Dedifferentiated amniotic fluid mesenchymal stem cell (primary cell): ENCODE measurements around the gene FBXO46.
"Not testable (repeated sequence)": the region's sequence is repeated elsewhere in the genome, so short reads cannot be mapped to it uniquely, and the experiment has no call there.

Experiments used
- DNase-seq: peaks from one replicate; pipeline ENCODE4 v3.0.0-alpha.2; 2016; ENCODE audit errors: extremely low spot score

Gene FBXO46

DNA sequence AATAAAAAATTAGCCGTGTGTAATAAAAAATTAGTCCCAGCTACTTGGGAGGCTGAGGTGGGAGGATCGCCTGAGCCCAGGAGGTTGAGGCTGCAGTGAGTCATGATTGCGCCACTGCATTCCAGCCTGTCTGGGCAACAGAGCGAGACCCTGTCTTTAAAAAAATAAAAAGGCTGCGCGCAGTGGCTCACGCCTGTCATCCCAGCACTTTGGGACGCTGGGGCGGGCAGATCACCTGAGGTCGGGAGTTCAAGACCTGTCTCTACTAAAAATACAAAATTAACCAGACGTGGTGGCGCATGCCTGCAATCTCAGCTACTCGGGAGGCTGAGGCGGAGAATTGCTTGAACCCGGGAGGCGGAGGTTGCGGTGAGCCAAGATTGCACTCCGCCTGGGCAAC lies 2.0 kb downstream of the FBXO46 start:
- not testable (repeated sequence) for DNase-seq

DNA sequence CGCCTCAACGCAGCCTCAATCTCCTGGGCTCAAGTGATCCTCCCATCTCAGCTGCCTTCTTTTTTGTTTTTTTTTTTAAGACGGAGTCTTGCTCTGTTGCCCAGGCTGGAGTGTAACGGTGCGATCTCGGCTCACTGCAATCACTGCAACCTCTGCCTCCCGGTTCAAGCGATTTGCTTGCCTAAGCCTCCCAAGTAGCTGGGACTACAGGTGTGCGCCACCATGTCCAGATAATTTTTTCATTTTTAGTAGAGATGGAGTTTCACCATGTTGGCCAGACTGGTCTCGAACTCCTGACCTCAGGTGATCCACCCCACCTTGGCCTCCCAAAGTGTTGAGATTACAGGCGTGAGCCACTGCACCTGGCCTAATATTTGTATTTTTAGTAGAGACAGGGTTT lies 10.6 kb downstream of the FBXO46 start:
- DNase-seq = not testable (repeated sequence)

DNA sequence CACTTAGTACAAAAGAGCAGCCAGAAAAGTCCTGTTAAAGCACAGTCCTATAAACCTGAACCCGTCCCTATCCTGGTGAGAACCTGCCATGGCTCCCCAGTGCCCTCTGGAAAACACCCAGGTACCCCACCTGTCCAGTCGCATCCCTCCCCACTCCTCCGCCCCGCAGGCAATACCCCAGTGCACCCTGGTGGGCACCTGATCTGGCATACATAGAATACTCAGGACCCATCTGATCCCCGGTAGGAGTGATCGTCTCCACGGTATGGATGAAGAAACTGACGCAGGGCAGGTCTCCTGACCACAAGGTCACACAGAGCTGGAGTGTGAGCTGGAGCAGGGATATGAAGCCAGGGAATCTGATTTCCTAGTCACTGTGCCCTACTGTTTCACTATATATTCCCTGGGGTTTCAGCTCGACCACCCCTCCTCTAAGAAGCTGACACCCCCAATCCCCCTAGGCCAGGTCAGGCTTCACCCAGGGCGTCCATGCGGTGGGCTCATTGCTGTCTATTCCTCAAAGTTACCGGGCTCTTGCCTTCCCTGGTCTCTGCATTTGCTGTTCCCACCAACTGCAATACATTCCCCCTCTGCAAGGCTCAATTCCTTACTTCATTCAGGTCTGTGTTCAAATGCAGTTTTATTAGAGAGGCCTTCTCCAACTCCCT lies 12.6 kb downstream of the FBXO46 start:
- no peak for DNase-seq

DNA sequence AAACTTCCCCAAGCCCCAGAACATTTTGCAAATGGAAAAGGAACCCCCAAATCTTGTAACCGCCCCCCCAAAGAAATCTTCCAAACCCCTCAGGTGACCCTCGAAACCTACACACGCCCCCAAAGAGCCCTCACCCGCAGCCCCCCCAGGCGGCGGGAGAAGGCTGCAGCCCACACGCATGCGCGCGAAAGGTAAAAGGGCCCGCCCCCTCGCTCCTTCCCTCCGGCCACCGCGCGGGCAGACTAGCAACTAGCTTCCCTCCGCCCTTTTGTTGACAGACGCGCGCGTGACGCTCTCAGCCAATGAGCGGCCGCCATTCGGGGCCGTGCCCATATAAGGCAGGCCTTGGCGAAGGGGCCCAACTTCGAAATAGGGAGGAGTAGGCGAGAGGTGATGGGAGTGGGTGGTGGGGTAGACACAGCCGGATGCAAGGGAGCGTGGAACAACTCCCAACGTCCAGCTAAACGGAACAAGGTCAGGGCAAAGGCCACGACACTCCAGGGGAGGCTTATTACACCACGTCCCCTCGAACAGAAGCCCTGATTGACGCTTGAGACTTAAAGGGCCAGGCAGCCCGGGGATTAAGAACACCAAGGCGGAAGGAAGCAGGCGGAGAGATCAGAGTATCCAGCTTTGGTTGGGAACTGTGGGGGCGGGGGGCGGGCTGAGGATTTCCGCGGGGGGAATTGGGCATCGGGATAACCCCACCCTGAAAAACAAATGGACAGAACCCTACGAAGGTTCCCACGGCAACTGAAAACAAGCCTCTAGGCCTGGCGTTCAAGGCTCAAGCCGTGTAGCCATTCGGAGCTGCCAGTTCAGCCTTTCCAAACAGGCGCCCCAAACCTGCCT lies 13.3 kb downstream of the FBXO46 start:
- peak; percentile 99 for DNase-seq

DNA sequence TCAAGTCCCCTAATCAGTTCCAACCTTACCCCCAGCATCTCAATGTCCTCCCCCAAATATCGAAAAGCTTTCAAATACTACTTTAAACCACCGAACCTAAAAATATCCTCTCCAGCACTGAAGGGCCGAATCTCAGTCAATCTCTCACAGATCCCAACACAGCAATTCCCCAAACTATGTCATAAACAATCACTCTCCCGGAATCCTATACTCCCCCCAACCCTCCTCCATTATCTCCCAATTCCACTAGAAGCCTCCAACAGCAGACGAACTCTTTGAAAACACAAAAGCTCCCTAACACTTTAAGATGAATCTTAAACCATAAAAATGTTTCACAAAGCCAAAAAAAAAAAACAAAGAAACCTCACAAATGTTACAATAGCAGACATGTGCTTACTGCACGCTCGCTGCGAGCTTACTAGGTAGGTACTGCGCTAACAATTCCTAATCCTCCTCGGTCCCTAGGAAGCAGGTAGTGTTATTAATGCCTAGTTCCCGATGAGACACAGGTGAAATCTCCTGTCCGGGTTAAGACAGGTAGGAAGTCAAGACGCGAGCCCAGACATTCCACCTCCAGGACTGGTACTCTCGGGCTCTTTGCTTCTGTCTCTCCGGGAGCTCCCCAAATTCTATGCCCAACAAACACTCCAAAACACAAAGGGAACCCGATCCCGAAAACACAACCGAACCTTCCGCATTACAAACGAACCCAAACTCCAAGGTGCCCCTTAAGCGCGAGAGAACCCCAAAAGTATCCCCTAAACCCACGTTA lies 14.2 kb downstream of the FBXO46 start:
- no peak for DNase-seq

DNA sequence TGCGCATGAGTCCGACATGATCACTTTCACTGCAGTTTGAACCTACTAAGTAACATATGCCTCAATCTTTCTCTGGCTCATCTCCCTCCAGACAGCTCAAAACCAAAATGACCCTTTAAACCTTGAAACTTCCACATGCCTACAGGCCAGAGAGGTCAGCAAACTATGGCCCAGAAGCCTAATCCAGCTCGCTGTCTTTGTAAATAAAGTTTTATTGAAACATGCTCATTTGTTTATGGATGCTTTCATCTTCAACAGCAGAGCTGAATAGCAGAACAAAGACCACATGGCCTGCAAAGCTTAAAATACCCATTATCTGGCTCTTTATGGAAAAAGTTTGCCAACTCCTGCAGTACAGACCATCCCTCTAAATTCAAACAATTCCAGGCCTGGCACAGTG lies 15.6 kb downstream of the FBXO46 start:
- no peak for DNase-seq

DNA sequence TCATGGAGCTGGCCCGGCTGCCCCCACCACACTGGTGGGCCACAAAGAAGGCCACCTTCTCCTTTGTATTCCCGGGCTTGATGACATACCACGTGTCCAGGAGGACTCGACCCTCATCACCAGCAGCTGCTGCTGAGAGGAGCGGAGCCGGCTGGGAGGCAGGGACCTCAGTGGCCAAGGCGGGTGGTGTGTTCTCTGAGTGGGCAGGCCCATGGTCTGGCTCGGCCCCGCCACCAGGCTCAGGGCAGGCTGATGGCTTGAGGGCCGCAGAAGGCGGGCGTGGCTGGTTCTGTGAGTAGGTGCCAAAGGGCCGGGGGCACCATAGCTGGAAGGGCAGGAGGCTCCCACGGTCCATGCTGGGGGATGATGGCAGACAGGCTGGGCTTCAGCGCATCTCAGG lies 17.6 kb downstream of the FBXO46 start:
- DNase-seq = no peak

DNA sequence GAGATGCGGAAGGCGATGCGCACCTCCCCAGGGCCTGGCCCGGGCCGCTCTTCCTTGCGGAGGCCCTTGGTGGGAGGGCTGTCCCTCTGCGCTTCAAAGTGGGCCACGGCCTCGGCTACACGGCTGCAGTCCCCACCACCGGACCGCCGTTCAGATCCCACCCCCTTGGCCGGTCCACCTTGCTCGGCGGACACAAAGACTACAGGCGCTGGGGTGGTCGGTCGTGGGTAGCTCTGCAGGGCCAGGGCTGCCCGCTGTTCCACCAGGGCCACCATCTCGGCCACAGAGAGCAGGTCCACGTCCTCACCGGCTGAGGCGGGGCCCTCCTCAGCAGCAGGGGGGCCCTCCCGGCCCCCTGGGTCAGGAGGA lies 18.0 kb downstream of the FBXO46 start:
- no peak for DNase-seq

DNA sequence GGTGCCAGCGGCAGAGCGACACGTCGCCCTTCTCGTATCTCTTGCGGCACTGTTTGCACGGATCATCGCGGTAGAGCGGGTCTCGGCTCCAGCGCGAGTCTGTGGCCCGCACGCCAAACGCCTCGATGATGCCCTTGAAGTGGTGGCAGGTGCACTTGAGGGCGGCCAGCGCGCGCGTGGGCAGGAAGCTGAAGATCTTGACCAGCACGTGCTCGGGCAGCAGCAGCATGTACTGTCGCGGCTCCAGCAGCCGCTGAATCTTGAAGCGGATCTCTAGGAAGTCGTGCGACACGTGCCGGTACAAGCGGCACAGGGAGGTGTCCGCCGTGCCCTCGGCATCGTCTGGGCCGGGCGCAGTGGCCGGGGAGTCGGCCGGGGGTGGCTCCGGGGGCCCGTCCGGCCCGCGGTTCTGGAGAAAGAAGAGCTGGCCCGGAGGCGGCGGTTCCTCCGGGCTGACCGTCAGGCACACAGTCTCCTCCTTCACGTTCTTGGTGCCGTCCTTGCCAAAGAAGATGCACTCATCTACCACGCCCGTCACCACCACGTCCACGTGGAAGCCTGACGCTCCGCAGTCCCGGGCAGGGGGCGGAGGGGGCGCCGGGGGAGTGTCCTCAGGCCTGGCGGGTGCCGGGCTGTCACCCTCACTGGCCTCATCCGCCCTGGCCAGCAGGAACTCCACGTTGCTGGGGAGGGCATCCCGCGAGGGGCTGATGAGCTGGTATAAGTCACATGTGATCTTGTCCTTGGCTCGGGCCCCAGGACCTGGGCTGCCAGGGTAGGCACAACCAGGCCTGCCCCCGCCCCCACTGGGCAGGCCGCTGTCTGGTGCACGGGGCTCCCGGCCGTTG lies 18.6 kb downstream of the FBXO46 start:
- no peak for DNase-seq

DNA sequence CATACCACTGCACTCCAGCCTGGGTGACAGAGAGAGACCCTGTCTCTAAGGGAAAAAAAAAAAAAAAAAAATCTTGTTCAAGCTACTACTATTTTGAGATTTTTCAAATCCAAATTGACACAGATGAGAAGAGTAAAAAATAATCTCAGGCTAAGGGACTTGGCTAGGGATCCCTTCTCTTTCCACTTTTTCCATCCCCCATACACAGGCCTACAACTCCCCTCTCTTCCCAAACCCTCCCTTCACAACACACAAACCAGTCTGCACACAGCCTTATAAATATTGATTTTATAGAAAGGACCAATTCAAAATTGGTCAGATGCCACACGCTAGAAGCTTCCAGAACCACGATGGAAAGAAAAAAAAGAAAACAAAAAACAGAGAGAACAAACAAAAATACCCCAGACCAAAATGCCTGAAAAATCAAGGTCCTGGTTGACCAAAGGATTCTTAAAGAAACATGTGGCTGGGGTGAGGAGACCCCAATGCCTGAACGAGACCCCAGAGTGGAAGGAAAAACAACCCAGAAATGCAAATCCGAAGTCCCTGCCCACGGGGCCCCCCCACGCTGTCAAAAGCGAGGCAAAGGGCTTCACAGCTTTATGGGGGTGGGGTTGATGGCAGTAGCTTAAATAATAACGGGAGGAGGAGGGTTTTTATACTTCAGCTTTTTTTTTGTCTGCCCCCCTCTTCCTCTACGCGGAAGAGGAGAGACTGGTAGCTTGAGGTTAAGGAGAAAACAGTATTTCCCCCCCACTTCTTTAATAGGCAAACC lies 20.2 kb downstream of the FBXO46 start:
- DNase-seq = no peak

DNA sequence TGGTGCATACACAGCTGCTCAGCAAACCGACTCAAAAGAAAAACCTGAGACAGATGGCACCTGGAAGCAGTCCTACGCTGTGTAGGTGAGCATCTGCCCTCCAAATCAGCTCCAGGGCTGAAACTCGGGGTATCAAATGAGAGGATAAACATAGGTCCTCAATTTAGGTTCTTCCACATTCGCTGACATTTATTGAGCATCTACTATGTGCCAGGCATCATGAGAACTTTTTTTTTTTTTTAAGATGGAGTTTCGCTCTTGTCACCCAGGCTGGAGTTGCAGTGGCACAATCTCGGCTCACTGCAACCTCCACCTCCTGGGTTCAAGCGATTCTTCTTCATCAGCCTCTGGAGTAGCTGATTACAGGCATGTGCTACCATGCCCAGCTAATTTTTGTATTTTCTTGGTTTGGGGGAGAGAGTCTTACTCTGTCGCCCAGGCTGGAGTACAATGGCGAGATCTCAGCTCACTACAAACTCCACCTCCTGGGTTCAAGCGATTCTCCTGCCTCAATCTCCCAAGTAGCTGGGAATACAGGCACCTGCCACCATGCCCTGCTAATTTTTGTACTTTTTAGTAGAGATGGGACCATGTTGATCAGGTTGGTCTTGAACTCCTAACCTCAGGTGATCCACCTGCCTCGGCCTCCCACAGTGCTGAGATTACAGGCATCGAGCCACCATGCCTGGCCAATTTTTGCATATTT lies 24.8 kb downstream of the FBXO46 start:
- no peak for DNase-seq

DNA sequence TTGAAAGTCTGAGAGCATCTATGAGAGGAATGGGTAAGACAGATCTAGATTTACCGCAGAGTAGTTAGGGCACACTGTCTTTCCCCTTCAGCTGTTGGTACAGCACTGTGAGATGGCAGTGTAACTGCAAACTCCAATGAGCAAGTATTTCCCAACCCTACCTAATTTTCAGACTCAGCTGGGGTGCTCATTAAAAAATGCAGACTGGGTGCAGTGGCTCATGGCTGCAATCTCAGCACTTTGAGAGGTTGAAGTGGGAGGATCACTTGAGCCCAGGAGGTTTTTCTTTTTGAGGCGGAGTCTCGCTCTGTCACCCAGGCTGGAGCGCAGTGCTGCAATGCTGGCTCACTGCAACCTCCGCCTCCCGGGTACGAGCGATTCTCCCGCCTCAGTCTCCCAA lies 25.6 kb downstream of the FBXO46 start:
- DNase-seq = no peak

DNA sequence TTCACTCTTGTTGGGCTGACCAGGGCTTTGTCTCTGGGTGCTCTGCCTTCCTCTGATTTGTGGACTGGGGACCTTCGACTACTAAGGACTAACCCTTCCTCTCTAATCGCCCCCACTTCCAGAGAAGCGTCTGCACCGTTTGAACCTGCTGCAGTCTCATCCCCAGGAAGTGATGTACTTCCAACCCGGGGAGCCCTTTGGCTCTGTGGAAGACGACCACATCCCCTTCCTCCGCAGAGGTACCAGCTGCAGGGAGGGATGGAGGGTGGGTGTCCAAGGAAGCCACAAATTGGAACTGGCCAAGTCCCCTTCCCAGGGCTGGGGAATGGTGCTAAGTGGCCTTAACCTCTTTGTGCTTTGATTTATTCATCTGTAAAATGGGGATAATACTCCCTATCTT lies 29.0 kb downstream of the FBXO46 start:
- DNase-seq = no peak

DNA sequence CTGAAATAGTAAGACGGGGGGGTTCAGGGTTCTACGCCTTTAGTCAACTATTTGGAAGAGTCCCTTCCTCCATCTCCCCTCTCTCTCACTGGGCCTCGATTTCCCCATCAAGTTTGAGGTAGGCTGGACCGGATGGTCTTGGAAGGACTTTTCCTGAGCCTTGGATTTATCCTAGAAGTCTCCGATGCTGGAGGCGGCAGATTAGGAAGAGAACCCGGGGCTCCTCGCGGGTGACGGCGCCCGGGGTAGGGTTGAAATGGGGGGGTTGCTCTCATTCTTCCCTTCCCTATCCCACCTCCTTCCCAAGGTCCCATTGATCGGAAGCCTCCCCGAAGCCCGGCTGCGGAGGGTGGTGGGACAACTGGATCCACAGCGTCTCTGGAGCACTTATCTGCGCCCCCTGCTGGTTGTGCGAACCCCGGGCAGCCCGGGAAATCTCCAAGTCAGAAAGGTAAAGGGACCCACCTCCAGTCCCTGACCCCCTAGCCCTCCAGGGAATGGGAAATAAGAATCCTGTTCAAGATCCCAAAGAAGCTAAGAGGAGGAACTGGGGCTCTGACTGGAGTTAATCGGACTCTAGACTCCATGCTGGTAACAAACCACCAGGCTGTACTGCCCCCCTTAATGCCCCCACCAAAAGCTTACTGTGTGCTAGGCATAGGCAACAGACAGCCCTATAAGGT lies 37.4 kb downstream of the FBXO46 start:
- peak; percentile 66 for DNase-seq

DNA sequence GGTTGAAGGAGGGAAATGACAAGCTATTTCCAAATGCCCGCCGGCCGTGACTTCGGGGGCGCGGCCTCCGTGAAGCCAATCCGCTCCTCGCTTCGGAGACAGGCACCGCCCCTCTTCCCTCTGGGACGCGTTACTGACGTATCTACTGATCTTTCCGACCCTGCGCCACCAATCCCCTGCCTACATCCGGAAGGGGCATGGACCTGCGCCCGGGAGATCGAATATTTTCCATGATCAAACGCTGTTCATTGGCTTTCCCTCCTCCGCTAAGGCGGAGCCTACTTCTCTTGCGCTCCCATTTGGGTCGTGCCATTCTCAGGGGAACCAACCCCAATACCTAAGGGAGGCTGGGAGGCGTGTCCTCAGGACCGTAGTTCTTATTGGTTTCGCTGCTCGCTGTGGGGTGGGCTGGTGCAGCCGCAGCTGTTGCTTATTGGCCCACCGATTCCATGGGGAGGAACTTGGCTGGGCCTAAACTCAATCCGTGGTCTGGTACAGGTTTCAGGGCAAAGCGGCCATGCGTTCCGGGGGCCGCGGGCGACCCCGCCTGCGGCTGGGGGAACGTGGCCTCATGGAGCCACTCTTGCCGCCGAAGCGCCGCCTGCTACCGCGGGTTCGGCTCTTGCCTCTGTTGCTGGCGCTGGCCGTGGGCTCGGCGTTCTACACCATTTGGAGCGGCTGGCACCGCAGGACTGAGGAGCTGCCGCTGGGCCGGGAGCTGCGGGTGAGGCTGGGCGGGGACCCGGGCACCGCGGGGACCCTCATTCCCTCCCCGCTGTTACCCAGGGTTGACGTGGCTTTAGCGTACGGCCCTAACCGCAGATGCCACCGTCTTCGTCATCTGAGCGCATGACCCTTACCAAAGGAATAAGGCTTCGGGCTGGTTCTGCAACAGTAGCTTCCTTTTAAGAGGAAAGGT lies 38.2 kb downstream of the FBXO46 start, which contains the start of gene QPCTL:
Gene QPCTL (plus strand): TSS at position 480 of the 919 bp plus-strand sequence. CDS start 38 bp downstream, at position 518.
- DNase-seq = peak; percentile 99

DNA sequence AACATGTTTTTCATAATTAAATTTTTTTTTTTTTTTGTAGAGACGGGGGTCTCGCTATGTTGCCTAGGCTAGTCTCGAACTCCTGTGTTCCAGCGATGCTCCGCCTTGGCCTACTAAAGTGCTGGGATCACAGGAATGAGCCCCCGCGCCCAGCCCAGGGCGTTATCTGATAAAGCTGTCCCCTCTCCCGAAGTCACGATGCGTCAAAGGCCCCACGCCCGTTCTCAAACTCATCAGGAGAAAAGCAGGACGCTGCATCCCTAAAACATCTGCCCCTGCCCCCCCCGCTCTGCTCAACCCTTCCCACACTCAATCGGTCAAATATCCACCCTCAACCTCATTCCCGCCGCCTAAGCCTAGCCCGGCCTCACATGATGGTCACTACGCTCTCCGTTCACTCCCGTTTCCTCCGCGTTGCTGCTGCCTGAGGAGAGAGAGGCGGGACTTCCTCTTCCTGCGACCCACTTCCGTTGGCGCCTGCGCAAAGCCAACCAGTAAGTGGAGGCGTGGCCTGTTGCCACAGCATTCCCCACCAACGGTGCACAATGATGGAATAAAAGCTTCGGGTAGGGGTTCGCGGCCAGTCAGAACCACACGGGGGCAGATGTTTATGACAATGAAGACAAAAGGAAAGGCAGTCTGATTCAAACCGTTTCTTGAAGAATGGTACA lies 39.0 kb downstream of the FBXO46 start, which contains the start of gene SNRPD2:
Gene SNRPD2 (minus strand): TSS at position 438 of the 671 bp plus-strand sequence. CDS start 65 bp downstream, at position 373.
- DNase-seq = peak; percentile 97

DNA sequence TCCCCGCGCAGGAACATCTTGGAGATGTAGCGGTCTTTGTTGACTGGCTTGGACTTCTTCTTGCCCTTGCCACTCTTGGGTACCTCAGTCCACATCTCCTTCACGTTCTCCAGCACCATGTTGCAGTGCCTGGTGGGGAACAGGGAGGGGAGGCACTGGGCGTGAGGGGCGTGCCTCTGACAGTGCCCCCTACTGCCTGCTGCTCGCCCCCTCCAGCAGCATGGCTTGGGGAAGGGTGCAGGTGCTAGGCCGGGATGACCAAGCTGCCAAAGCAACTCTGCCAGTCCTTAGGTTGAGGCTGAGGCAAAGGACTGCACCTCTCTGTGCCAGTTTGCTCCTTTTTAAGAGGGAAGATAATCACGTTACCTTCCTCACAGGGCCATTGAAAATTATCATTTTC lies 43.1 kb downstream of the FBXO46 start:
- no peak for DNase-seq

DNA sequence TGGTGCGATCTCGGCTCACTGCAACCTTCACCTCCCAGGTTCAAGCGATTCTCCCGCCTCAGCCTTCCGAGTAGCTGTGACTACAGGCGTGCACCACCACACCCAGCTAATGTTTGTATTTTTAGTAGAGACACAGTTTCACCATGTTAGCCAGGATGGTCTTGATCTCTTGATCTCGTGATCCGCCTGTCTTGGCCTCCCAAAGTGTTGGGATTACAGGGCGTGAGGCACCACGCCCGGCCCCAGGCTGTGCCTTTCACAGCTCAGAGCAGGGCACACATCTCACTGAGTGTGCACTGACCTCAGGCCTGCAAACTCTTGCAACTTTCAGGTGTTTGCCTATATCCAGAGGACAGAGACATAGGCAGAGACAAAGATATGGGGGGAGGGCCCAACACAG lies 45.7 kb downstream of the FBXO46 start:
- not testable (repeated sequence) for DNase-seq
